Measurements from ENCODE around the gene ZNF529.

DNA sequence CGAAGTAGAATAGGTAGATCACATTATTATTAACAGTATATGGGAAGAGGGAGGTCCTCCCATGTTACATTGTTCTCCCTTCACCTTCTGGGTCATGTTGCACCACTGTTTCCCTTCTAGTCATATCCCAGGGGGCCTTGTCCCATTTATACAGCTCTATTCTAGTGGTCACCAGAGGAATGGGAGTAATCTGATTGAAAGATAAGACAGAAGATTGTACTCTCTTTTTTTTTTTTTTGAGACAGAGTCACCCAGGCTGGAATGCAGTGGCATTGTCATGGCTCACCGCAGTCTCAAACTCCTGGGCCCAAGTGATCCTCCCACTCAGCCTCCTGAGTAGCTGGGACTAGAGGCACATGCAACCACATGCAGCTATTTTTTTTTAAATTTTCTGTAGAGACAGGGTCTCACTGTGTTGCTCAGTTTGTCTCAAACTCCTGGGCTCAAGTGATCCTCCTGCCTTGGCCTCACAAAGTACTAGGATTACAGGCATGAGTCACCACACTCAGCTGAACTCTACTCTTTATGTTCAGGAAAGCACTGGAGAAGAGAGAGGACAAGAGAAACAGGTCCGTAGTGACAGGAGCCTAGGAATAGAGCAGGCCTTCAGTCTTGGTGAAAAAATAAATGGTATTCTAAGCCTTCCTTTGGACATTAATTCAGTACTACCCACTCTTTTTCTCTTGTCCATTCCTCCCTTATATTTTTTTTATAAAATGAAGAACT, 4.3 kb upstream of the ZNF529 start:
- TF ChIP-seq REST (IDR thresholded peaks at IDR 0.05): no peak
- TF ChIP-seq, protein P1, sequence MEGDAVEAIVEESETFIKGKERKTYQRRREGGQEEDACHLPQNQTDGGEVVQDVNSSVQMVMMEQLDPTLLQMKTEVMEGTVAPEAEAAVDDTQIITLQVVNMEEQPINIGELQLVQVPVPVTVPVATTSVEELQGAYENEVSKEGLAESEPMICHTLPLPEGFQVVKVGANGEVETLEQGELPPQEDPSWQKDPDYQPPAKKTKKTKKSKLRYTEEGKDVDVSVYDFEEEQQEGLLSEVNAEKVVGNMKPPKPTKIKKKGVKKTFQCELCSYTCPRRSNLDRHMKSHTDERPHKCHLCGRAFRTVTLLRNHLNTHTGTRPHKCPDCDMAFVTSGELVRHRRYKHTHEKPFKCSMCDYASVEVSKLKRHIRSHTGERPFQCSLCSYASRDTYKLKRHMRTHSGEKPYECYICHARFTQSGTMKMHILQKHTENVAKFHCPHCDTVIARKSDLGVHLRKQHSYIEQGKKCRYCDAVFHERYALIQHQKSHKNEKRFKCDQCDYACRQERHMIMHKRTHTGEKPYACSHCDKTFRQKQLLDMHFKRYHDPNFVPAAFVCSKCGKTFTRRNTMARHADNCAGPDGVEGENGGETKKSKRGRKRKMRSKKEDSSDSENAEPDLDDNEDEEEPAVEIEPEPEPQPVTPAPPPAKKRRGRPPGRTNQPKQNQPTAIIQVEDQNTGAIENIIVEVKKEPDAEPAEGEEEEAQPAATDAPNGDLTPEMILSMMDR (IDR thresholded peaks at IDR 0.05): no peak
- TF ChIP-seq ESRRA (IDR thresholded peaks at IDR 0.05; ENCODE audit: borderline replicate concordance, low read length): no peak
- TF ChIP-seq EP300 (IDR thresholded peaks at IDR 0.05): no peak
- TF ChIP-seq JUN (IDR thresholded peaks at IDR 0.05): no peak
- TF ChIP-seq CEBPB (IDR thresholded peaks at IDR 0.05): no peak
- TF ChIP-seq, protein P2, sequence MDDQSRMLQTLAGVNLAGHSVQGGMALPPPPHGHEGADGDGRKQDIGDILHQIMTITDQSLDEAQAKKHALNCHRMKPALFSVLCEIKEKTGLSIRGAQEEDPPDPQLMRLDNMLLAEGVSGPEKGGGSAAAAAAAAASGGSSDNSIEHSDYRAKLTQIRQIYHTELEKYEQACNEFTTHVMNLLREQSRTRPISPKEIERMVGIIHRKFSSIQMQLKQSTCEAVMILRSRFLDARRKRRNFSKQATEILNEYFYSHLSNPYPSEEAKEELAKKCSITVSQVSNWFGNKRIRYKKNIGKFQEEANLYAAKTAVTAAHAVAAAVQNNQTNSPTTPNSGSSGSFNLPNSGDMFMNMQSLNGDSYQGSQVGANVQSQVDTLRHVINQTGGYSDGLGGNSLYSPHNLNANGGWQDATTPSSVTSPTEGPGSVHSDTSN (IDR thresholded peaks at IDR 0.05): no peak
- TF ChIP-seq POLR2AphosphoS2 (conservative IDR thresholded peaks at IDR 0.05; ENCODE audit: low read length): no peak
